ENCODE data around the gene G6PC1.

GRCh38 chr17:42901535-42902229, 1.1 kb downstream of the G6PC1 start:
- TF ChIP-seq POLR2A (IDR thresholded peaks at IDR 0.05; ENCODE audit: borderline replicate concordance, extremely low read depth, insufficient read depth, insufficient read length) (no peak), EZH2phosphoT487 (IDR thresholded peaks at IDR 0.05; ENCODE audit: borderline replicate concordance) (no peak), YY1 (IDR thresholded peaks at IDR 0.05; ENCODE audit: extremely low read depth, insufficient replicate concordance, low read depth, low read length) (no peak), MAX (IDR thresholded peaks at IDR 0.05) (no peak), CTCF (IDR thresholded peaks at IDR 0.05 in 2 of 3, conservative IDR thresholded peaks at IDR 0.05 in 1 of 3; ENCODE audit: borderline replicate concordance in 1 of 3, insufficient read depth in 1 of 3, low read depth in 2 of 3, low read length in 2 of 3) (no peak), TCF7L2 (IDR thresholded peaks at IDR 0.05; ENCODE audit: borderline replicate concordance, extremely low read depth, insufficient read depth, insufficient read length) (no peak), POLR2AphosphoS5 (IDR thresholded peaks at IDR 0.05; ENCODE audit: low read depth, low read length) (no peak), EZH2 (IDR thresholded peaks at IDR 0.05) (no peak), RAD21 (IDR thresholded peaks at IDR 0.05; ENCODE audit: low read depth) (no peak), SRF (IDR thresholded peaks at IDR 0.05; ENCODE audit: low read depth) (no peak), REST (IDR thresholded peaks at IDR 0.05; ENCODE audit: low read depth) (no peak), ZFX (IDR thresholded peaks at IDR 0.05) (no peak)
